Epithelial cell of proximal tubule (primary cell): ENCODE measurements around the gene NDUFB8. TPM values are rescaled to one million over a fixed set of nuclear protein-coding genes. Genes with fewer than 3 reads are reported as not detected.
A peak's percentile ranks its signal among the peaks of the same experiment; 100 is the strongest.

Source experiments
- DNase-seq: peaks from one replicate; pipeline ENCODE4 v3.0.0-alpha.2; 2011; ENCODE audit warnings: low read depth
- H3K4me3 ChIP-seq: 2 replicates; pipeline ENCODE4 v1.5.1; 2011; ENCODE audit warnings: low read depth, mild to moderate bottlenecking, low read length
- total RNA-seq: library from RNA; depleted of rRNA; stranded (reverse); fragments of >200 nt; gene quantifications from 2 replicates; pipeline ENCODE4 v1.2.3, GENCODE V29; 2015
- TF ChIP-seq, protein P1 (sequence below): conservative IDR thresholded peaks from 2 replicates; pipeline ENCODE4 v1.5.1; 2012; ENCODE audit warnings: low read depth, mild to moderate bottlenecking, low read length

Gene NDUFB8
- total RNA-seq, 1 donor from 2014 or later: 269 TPM

GRCh38 chr10:100519311-100520051 lies 10.2 kb downstream of the NDUFB8 start, which contains the start of gene SEC31B:
TSS of gene SEC31B (minus strand) at chr10:100519861. CDS start at chr10:100516952, 2,909 bp downstream.
- DNase-seq: no peak
- TF ChIP-seq, protein P1, sequence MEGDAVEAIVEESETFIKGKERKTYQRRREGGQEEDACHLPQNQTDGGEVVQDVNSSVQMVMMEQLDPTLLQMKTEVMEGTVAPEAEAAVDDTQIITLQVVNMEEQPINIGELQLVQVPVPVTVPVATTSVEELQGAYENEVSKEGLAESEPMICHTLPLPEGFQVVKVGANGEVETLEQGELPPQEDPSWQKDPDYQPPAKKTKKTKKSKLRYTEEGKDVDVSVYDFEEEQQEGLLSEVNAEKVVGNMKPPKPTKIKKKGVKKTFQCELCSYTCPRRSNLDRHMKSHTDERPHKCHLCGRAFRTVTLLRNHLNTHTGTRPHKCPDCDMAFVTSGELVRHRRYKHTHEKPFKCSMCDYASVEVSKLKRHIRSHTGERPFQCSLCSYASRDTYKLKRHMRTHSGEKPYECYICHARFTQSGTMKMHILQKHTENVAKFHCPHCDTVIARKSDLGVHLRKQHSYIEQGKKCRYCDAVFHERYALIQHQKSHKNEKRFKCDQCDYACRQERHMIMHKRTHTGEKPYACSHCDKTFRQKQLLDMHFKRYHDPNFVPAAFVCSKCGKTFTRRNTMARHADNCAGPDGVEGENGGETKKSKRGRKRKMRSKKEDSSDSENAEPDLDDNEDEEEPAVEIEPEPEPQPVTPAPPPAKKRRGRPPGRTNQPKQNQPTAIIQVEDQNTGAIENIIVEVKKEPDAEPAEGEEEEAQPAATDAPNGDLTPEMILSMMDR: no peak
- peak within 1 kb of the TSS; percentile 62 for H3K4me3 ChIP-seq

DNA sequence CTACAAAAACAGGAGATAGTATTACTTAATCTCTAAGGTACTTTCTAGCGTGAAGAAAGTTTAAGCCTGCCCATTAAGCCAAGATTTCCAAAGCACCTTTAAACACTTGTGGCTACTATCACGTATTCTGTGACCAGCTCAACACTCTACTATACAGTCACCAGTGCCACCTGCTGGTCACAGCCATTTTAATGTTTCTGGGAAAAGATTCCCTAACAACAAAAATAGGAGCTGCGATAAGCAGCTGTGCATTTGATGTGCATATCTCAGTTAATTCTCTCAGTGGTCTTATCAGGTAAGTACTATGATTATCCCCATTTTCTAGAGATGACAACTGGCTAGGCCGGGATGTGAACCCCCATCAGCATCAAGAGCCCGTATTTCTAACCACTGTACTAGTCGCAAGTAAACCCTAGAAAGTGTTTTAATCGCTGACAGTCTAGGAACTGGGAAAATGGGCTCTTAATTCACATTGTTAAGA lies 10.9 kb downstream of the NDUFB8 start:
- TF ChIP-seq, protein P1: peak; percentile 77
- no peak for DNase-seq
- H3K4me3 ChIP-seq: peak overlapping the region; percentile 62

GRCh38 chr10:100516847-100517246 lies 12.8 kb downstream of the NDUFB8 start:
- TF ChIP-seq, protein P1: peak; percentile 35
- H3K4me3 ChIP-seq: no peak overlapping the region
- no peak for DNase-seq

DNA sequence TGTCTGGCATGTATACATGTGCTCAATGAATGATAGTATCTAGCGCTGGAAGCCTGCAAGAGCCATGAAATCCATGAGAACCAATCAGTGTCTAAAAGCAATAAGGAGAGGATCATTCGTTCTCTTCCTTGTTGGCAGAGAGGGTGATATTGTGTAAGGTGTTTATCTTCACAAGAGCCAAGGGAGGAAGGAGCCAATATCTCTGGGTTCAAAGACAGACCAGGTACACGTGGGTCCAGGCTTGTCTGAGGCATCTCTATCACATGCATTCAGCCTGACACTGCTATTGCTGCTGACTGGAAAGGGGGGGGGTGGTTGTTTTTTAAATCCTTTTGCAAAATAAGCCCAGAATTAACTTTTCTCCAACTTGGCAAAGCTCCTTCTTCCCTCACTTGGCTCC lies 14.1 kb downstream of the NDUFB8 start:
- no peak for DNase-seq
- TF ChIP-seq, protein P1: no peak

GRCh38 chr10:100510533-100511308 lies 18.9 kb downstream of the NDUFB8 start:
- H3K4me3 ChIP-seq: no peak overlapping the region
- no peak for DNase-seq
- TF ChIP-seq, protein P1: no peak

More for the DNA sequence above, 14.1 kb downstream of the NDUFB8 start:
- H3K4me3 ChIP-seq: no peak overlapping the region

DNA sequence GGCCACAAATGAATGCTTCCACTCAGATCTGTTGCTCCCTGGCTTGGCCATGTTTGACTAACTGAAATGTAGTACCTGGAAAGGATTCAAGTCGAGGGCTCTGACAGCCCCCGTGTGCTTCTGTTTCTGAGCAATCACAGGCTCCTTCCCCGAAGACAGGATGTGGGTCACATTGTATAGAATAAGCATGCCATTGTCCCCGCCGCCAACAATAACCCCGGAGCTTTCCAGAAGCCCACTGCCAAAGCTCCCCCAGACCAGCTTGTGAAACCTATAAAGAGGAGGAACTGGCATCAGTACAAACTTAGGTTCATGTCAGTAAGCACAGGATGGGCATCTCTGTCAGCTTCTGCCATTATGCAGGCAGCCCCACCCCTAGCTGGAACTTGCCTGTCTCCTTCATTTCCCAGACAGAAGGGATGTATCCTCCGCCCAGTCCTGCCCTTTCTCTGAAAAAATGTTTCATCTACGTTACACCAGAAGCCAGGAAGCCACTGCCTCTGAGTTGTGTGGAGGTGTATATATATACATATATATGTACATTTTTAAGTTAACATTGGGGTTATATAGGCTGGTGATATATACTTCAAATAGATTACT lies 20.3 kb downstream of the NDUFB8 start:
- DNase-seq: no peak
- TF ChIP-seq, protein P1: no peak
- H3K4me3 ChIP-seq: no peak overlapping the region
